Transverse colon (tissue), 4 donors: ENCODE data around the gene TRIM5.

Experiments
- POLR2AphosphoS5 ChIP-seq, 3 donors: sonication (generic); formaldehyde crosslinking; IDR thresholded peaks; one replicate each; pipeline ENCODE4 v1.6.1; 2016; ENCODE audit warnings: antibody characterized with exemption in 3 of 3
- TF ChIP-seq, protein P1 (sequence below), 5 experiments: fragments of 200-600 bp in 3 of 5; fragments of 450-650 bp in 2 of 5; sonication (generic) in 3 of 5; IDR thresholded peaks; 1 replicate in 2 of 5; 2 replicates in 3 of 5; pipeline ENCODE4 v1.5.1; 2016 to 2017; ENCODE audit warnings: antibody characterized with exemption in 5 of 5, inconsistent platforms in 3 of 5, mild to moderate bottlenecking in 2 of 5, moderate library complexity in 1 of 5

GRCh38 chr11:5722622-5723021 lies 37.7 kb upstream of the TRIM5 start:
- TF ChIP-seq POLR2AphosphoS5 (IDR thresholded peaks at IDR 0.05) = no peak
- TF ChIP-seq, protein P1, sequence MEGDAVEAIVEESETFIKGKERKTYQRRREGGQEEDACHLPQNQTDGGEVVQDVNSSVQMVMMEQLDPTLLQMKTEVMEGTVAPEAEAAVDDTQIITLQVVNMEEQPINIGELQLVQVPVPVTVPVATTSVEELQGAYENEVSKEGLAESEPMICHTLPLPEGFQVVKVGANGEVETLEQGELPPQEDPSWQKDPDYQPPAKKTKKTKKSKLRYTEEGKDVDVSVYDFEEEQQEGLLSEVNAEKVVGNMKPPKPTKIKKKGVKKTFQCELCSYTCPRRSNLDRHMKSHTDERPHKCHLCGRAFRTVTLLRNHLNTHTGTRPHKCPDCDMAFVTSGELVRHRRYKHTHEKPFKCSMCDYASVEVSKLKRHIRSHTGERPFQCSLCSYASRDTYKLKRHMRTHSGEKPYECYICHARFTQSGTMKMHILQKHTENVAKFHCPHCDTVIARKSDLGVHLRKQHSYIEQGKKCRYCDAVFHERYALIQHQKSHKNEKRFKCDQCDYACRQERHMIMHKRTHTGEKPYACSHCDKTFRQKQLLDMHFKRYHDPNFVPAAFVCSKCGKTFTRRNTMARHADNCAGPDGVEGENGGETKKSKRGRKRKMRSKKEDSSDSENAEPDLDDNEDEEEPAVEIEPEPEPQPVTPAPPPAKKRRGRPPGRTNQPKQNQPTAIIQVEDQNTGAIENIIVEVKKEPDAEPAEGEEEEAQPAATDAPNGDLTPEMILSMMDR (IDR thresholded peaks at IDR 0.05) = no peak
